GM18868 (cell line): Measurements from ENCODE around the gene GPRC5B.

Experiments
- ATAC-seq: cut with Tn5 transposase; IDR thresholded peaks from one replicate; pipeline ENCODE4 v1.9.1; 2021; ENCODE audit warnings: mild to moderate bottlenecking, moderate library complexity; ENCODE audit not compliant: unreplicated experiment

GPRC5B gene

GRCh38 chr16:19898924-19899604 is 14.4 kb upstream of the GPRC5B start:
- ATAC-seq: no peak

GRCh38 chr16:19898166-19898565 is 13.5 kb upstream of the GPRC5B start:
- ATAC-seq: no peak

GRCh38 chr16:19896951-19897350 is 12.3 kb upstream of the GPRC5B start:
- no peak for ATAC-seq

- ATAC-seq: no peak
Observed at GRCh38 chr16:19894586-19894985, 9.9 kb upstream of the GPRC5B start.

- no peak for ATAC-seq
Observed at GRCh38 chr16:19892902-19893301, 8.3 kb upstream of the GPRC5B start.

- ATAC-seq: no peak
Observed at GRCh38 chr16:19890901-19891300, 6.3 kb upstream of the GPRC5B start.

GRCh38 chr16:19888834-19889233 is 4.2 kb upstream of the GPRC5B start:
- ATAC-seq: no peak

- ATAC-seq: peak; percentile 74
Observed at GRCh38 chr16:19886073-19886941, 1.7 kb upstream of the GPRC5B start.

- no peak for ATAC-seq
Observed at GRCh38 chr16:19885451-19886072, 914 bp upstream of the GPRC5B start.

- no peak for ATAC-seq
Observed at GRCh38 chr16:19883966-19884485, 622 bp downstream of the GPRC5B start.

- no peak for ATAC-seq
Observed at GRCh38 chr16:19883296-19883965, 1.2 kb downstream of the GPRC5B start.

GRCh38 chr16:19882646-19883045 is 2.0 kb downstream of the GPRC5B start:
- no peak for ATAC-seq

- no peak for ATAC-seq
Observed at GRCh38 chr16:19882186-19882585, 2.5 kb downstream of the GPRC5B start.

GRCh38 chr16:19881783-19882182 is 2.9 kb downstream of the GPRC5B start:
- ATAC-seq: no peak

GRCh38 chr16:19881028-19881427 is 3.6 kb downstream of the GPRC5B start:
- no peak for ATAC-seq

GRCh38 chr16:19879241-19879792 is 5.3 kb downstream of the GPRC5B start:
- no peak for ATAC-seq

GRCh38 chr16:19878757-19879156 is 5.9 kb downstream of the GPRC5B start:
- no peak for ATAC-seq

- no peak for ATAC-seq
Observed at GRCh38 chr16:19876501-19877059, 8.1 kb downstream of the GPRC5B start.

GRCh38 chr16:19875900-19876299 is 8.7 kb downstream of the GPRC5B start:
- ATAC-seq: no peak

GRCh38 chr16:19874851-19875546 is 9.6 kb downstream of the GPRC5B start:
- ATAC-seq: no peak
